Measurements from ENCODE around the gene KIAA0319L. TPM values are rescaled to one million over a fixed set of nuclear protein-coding genes. Genes with fewer than 3 reads are reported as not detected.
A peak's percentile ranks its signal among the peaks of the same experiment; 100 is the strongest.

The KIAA0319L gene
- total RNA-seq, 1 donor from 2014 or later: 113 TPM

DNA sequence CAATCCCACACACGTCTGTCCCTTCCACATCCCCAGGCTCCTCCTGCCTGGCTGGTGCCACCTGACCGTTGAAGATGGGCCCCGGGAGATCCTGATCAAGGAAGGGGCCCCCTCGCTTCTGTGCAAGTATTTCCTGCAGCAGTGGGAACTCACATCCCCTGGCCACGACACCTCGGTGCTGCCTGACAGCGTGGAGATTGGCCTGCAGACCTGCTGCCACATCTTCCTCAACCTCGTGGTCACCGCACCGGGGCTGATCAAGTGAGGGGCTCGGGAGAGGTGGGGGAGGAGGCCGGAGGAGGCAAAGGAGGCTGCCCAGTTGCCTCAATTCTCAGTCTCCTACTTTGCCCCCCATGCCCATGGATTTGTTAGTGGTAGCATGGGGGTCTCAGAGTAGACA lies 6.0 kb upstream of the KIAA0319L start:
- DNase-seq (ENCODE audit: low read depth): no peak

DNA sequence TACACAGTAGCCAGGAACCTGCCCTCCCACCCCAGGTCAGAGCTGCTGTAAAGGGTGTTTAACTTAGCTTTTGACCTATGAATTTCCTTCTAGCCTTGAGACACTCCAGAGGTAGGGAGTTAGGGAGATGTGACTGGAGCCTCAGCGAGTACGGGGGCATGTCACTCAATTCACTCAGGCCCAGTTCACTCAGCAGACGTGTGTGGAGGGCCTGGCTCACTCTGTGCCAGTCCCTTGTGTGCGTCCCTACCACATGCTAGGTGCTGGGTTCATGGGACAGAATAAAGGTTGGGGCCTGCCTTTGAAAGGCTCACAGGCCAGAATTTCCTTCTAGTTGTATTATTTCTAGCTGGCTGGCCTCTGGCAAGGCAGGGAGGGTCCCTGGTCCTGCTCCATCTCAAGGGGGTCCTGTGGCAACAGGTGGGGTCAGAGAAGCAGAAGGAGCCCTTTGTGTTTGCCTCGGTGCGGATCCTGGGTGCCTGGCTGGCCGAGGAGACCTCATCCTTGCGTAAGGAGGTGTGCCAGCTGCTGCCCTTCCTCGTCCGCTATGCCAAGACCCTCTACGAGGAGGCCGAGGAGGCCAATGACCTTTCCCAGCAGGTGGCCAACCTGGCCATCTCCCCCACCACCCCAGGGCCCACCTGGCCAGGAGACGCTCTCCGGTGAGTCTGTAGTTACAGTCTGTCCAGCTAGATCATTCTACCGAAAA lies 4.9 kb upstream of the KIAA0319L start:
- DNase-seq (ENCODE audit: low read depth): no peak

DNA sequence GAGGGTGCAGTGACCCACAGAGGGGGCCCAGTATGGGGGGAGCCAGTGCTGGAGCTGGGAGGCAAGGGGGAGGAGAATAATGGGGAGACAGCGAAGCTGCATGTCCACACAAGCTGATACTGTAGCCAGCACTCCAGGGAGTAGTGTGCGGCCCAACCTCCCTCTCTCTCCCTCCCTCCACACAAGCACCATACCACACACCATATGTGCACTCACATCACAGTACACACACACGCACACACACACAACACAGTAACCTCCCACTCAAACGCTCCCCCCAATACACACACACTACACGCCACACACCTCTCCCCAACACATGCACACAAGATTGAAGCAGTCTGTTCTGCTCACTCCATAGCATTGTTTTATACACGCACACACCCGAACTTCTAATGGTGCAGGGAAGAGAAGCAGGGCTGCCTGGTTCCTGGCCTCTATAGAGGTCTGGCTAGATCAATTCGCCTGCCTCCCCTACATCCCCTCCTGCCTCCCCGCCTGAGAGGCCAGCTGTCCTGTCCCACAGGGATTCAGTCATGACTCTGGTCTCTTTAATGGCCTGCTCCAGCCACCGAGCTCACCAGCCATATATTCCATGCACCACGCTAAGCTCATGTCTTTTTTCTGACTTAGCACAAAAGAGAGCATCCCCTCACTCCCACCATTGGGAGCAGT lies 4.2 kb upstream of the KIAA0319L start:
- no peak for DNase-seq (ENCODE audit: low read depth)

DNA sequence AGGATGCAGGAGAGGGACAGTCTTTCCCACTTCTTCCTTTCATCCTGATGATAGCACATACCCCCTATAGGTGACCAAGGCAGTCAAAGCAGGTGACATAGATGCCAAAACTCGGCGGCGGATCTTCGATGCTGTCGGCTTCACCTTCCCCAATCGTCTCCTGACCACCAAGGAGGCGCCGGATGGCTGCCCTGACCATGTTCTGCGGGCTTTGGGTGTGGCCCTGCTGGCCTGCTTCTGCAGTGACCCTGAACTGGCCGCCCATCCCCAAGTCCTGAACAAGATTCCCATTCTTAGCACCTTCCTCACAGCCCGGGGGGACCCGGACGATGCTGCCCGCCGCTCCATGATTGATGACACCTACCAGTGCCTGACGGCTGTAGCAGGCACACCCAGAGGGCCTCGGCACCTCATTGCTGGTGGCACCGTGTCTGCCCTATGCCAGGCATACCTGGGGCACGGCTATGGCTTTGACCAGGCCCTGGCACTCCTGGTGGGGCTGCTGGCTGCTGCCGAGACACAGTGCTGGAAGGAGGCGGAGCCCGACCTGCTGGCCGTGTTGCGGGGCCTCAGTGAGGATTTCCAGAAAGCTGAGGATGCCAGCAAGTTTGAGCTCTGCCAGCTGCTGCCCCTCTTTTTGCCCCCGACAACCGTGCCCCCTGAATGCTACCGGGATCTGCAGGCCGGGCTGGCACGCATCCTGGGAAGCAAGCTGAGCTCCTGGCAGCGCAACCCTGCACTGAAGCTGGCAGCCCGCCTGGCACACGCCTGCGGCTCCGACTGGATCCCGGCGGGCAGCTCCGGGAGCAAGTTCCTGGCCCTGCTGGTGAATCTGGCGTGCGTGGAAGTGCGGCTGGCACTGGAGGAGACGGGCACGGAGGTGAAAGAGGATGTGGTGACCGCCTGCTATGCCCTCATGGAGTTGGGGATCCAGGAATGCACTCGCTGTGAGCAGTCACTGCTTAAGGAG lies 3.3 kb upstream of the KIAA0319L start:
- no peak for DNase-seq (ENCODE audit: low read depth)

DNA sequence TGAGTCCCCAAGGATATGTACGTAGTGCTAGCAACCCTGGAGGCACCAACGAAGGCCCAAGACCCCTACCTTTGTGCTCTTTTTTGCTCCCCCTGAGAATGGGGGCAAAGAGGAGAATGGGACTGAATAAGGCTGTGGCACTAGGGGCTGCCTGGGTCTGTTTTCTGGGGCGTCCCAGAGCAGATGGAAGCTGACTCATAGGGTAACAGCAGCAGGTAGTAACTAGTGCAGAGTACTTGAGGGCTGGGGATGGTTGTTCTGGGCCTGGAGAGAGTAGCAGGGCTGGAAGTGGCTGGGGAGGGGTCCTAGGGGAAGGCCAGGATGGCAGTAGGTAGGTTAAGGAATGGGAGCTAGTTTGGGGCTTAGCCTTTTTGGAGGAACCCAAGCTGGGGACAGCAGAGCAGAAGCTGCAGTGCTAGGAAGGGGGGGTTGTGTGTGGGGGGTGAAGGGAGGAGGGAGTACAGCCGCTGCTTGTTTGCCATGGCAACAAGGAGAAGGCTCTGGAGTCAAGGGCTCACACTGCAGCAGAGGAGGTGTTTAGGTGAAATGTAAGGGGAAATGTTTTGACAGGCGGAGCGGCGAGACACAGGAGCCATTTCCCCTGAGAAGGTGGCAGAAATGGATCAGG lies 2.2 kb upstream of the KIAA0319L start:
- no peak for DNase-seq (ENCODE audit: low read depth)

DNA sequence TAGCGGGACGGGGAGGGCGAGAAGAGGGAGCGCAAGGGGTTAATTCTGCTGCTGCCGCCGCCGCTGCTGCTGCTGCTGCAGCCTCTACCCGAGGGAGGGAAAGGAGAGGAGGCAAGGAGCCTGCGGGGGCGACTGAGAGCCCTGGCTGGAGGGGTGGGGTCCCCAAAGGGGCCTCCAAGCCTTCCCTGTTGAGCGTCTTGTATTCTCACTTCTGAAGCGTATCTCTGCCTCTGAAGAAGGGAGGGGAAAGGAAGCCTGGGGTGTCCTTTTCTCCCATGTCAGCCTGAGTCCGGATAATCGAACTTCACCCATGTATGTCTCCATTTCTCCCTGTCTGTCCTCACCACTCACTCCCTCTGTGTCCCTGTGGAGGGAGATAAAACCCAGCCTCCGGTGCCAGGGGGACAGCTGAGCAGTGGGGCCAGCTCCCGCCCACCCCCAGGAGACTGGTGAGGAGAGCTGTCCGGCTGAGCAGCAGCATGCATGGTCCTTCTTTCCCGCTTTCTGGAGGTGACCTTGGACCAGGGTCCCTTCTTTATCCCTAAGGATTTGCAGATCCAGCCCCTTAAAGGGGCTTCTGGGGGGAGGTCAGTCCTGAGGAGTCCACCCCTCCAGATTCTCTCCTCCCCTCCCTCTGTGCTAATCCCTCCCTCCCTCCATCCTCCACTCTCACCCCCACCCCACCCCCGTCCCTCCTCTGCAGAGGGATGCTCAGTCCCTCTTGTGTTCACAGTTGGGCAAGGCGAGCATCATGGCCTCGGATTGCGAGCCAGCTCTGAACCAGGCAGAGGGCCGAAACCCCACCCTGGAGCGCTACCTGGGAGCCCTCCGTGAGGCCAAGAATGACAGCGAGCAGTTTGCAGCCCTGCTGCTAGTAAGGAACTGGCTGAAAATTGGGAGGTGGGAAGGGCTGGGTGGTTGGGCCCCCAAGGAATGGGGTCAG lies 1.4 kb upstream of the KIAA0319L start:
- no peak for DNase-seq (ENCODE audit: low read depth)

DNA sequence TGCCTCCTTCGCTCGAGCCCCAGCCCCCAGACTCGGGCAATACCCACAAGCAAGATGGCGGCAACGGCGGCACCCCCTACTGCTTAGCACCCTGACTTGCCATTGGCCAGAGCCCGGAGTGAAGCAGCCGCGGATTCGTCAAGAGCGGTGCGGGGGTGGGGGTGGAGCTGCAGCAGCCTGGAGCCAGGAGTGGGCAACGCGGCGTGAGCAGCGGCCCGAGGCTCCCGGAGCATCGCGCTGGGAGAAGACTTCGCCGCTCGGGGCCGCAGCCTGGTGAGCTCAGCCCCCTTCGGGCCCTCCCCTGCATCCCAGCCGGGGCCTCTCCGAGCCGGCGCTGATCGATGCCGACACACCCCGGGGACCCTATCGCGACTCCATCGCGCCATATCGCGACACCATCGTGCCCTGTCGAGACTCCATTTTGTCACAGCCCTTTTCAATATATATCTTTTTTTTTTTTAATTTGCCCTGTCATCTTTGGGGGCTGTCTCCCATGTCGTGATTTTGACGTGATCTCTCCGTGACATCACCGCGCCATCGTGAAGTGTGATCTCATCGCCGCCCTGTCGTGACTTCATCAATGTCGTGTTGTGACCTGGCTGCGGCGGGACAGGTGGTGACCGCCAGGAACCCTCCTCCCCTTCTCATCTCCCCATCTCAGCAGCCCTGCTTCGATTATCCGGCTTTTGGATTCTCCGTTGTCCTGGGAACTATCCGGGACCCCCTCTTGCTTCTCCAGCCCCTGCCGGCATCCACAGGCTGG lies 589 bp upstream of the KIAA0319L start, which contains the start of gene NCDN:
Gene NCDN, plus strand, starts transcription at position 189 of the 763 bp plus-strand sequence. Its CDS starts 392 bp downstream, at position 581.
- DNase-seq (ENCODE audit: low read depth): peak; percentile 89

DNA sequence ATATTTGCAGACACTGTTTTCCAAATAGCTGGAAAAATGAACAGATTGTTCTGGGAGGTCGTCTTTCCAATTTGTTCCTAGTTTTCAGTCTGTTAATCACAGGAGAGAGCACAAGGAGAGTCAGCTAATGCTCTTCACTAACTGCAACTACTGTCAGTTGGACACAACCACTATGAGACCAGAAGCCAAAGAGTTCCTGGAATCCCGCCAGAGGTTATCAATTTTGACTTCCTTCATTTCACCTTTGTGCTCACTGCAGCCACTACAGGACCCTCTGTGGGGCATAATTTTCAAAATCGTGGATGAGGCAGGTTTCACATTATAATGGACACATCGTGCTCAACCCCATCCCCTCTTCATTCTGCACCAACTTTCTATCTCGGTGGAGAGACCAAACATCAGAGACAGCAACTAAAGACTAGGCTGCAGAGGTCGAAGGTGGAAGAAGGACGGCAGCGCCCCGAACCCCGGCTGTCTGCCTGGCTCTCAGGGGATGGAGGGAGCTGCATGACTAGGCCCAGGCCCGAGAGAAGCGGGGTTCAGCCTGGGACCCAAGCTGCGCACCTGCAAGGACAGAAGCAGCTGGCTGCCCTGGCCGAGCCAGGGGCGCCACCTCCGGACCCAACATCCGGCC lies 602 bp downstream of the KIAA0319L start:
- DNase-seq (ENCODE audit: low read depth): no peak

DNA sequence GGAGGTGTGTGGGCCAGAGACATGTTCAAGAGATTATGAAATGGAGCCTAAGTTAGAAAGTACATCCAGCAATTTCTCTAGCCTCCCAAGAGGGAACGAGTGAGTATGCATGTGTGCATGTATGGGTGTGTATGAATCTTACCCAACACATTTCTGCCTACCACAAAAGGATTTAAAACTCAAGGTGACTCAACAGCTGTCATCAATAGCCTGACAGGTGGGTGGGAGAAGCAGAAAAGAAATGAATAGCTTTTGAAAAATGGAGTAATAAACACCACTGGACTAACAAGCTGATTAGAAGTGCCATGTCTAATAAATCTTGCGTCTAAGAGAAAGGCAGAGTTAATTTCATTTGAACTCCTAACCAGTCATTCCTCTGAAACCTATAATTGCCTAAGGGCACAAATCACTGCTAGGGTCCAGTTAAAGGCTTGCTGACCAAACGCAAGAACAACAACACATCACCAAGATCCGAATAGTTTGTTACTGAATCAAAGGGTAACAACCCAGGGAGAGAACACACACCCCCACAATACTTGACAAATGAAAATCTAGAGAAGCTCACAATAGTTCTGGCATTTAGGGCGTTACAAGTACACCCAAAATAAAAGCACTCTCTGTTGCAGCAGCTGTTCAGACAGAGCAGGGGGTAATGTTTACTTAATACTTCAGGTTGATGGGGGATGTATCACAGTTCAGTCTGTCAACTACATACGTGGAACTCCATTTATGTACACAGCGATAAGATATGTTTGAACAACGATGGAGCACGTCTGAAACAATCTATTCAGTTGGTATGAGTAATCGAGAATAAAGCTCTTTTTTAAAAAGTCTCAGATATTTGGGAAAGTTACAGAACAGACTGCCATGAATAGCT lies 1.4 kb downstream of the KIAA0319L start:
- DNase-seq (ENCODE audit: low read depth): peak; percentile 86

DNA sequence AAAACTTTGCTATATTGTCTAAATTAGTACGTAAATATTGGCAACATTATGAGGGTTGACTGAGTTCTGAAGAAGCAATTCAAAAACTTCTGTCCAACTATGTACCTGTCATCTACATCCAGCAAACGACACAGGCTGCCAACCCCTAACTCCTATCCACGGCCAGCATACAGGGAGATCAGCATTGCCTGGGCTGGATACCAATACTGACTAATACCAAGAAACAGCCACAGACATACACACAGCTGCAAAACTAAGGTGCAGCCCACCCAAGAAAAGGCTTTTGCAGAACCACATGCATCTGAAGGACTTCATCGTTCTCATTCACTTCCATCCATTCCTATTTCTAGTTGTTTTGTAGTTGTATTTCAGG lies 2.0 kb downstream of the KIAA0319L start:
- DNase-seq (ENCODE audit: low read depth): no peak

DNA sequence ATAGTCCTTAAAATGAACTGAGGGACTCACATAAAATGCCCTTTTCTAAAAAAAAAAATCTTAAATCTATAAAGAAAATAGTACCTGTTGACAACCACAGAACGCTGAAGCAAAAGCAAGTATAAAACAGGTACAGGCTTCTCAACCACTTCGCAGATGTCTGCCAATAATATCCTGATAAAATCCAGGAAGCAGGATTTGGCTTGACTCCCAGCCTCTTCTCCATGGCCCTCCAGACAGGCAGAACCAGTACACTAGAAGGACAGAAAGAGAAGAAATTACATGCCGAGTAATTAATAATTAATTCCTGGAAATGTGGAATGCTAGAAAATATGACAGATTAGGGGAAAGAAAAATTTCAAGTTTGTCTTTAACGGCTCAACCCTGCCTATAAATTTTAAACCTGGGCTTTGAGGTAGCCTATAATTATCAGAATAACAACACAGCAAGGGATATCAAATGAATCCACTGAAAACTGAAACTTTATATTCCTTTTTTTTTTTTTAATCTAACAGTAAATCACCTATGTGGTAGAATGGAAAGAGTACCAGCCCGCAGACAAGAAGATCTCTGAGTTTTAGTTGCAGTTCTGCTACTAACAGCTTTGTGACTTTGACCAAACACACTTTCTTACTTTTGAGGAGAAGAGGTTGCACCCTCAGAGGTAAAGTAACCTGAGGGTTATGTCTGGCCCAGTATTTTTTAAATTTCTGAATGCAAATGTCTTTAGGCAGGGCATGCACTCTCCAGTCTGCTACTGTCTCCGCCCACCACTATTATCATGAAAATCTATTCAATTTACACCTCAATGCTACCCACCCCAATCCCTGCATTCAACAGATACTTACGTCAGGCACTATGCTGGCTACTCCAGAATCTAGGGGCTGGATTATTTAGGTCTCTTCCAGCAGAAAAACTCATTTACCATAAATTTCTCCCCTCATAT lies 2.7 kb downstream of the KIAA0319L start:
- DNase-seq (ENCODE audit: low read depth): no peak

DNA sequence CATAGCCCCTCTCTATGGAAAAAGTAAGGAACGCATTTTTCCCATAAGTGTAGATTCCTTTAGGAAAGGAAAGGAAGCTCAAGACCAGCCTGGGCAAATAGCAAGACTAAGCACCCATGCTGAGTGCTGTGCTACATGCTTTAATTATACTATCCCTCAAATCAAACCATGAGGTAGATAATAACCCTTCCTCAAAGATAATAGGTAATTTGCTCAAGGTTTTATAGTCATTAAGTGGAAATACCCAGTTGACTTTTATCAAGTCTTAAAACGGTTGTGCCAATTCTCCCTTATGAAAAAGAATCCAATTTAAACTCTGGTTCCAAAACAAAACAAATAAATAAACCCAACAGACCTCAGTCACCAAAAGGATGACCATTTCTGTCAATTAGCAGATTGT lies 3.4 kb downstream of the KIAA0319L start:
- DNase-seq (ENCODE audit: low read depth): no peak

DNA sequence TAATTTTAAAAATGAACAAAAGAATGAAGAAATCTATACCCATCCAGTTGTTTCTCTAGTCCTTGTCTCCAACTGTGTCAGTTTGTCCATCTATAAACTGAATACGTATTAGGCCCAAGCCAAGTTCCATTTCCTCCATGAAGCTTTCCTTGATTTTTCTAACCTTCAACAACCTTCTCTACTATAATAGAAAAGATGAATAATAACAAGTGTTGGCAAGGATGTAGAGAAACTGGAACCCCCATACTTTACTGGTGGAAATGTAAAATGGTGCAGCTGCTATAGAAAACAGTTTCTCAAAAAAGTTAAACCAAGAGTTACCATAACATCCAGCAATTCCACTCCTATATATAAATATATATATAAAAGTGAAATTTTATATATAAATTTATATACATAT lies 10.6 kb downstream of the KIAA0319L start:
- DNase-seq (ENCODE audit: low read depth): no peak

DNA sequence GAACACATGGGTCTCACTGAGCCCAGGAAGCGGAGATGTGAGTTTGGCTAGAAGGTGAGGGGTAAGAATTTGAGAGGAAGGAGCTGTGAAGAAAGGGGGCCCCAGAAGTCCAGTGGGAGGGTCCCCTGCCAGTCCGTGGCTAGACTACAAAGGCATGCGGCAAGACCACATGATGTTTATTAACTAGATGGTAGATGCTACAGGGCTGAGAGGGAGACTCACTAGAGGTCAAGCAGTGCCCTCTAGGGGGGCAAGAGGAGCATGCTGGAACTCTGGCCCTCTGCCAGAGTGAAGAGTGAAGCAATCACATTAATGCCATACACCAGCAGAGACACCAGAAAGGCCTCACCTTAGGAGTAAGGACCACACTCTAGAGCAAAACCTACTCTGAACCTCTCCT lies 12.2 kb downstream of the KIAA0319L start:
- peak; percentile 84 for DNase-seq (ENCODE audit: low read depth)

DNA sequence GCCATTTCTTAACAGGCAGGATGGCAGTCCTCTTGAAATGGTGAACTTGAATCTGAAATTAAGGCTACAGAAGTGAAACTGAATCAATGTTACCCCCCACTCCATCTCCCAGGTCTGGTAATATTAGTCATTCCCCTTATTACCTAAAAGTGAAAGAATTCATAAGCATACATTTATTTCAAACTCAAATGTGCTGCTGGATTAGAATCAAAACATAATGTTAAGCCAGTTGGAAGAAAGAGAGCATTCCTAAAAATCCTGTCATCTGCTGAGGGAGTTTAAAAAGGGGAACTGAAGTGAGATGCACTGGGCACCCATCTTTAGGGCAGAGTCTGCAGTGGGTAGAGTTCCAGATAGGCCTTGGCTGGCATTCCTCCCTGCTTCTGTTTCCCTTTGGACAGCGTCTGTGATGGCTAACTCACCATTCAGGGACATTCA lies 17.4 kb downstream of the KIAA0319L start:
- DNase-seq (ENCODE audit: low read depth): no peak

DNA sequence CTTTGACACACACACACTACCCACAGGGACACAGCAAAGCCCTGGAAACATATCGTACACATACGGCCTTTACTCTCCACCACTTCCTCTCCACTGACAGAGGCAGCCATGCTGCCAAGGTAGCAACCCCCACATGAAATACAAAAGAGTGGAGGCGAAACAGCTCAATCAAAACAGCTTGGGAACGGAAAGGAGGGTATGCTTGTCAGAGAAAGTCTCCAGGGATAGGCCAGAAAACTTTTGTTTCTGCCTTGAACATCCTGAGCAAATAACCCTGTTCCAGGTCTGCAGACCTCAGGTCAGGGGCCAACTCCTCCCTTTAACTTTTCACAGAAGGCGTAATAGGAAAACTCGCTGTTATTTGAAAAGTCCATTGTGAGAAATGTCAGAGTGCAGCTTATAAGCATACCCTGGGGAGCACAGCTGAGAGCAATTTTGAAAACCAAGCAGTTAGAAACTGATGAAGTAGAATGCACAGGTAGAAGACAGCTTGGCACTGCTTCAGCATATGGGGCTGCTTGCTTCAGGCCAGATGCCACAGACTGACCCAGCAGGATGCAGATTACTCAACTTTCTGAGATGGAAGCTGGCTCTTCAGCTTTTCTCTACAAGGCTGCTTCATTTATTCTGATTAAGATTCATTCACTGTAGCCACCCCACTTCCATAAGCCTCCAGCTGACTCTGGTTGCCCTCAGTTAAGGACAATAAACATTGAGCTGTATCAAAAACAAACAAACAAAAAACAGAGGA lies 18.0 kb downstream of the KIAA0319L start:
- DNase-seq (ENCODE audit: low read depth): no peak

DNA sequence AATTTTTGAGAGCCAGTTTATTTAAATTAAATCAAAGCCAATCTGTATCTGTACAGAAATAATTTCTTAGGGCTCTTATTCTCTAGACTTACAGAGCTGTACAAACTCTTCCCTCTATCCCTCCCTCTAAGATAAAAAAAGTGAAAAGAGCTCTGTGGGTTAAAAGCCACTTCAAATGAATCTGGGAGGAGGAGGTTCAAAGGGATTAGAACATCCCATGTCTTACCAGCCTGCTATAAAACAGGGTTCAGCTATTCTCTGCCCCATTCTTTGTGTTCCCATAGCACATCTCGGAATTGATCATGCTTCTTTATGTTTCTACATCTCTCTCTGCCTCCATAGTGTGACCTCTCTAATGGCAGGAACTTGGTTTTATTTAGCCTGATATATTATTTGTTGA lies 19.4 kb downstream of the KIAA0319L start:
- DNase-seq (ENCODE audit: low read depth): no peak
